SW 1271 (cell line): Measurements from ENCODE around the gene KIF2C.
"Not testable (repeated sequence)": the region's sequence is repeated elsewhere in the genome, so short reads cannot be mapped to it uniquely, and the experiment has no call there.

Experiments used
- DNase-seq, 2 experiments: peaks; one replicate each; lab custom pipeline; 2025; lab: John Stamatoyannopoulos, UW

The KIF2C gene

GRCh38 chr1:44798481-44799365 lies 59.1 kb downstream of the KIF2C start:
- DNase-seq = no peak

GRCh38 chr1:44799770-44800584 lies 60.3 kb downstream of the KIF2C start, which contains the start of gene PLK3:
Gene PLK3 (plus strand): TSS chr1:44800377. CDS start chr1:44800464, 87 bp downstream.
- peak; percentile 91 to 93 for DNase-seq

GRCh38 chr1:44801491-44802305 lies 62.1 kb downstream of the KIF2C start:
- DNase-seq = no peak

GRCh38 chr1:44802306-44803061 lies 62.8 kb downstream of the KIF2C start:
- DNase-seq = no peak

GRCh38 chr1:44803062-44803311 lies 63.4 kb downstream of the KIF2C start:
- DNase-seq = no peak

GRCh38 chr1:44803312-44804095 lies 63.9 kb downstream of the KIF2C start:
- no peak for DNase-seq

GRCh38 chr1:44805311-44806024 lies 65.8 kb downstream of the KIF2C start:
- no peak for DNase-seq

- no peak for DNase-seq
Measured at GRCh38 chr1:44806025-44806703, 66.5 kb downstream of the KIF2C start.

- no peak for DNase-seq
Measured at GRCh38 chr1:44806704-44807363, 67.2 kb downstream of the KIF2C start, which contains the start of gene DYNLT4. Gene DYNLT4 (minus strand): TSS chr1:44807351. CDS start chr1:44806668, 683 bp downstream.

GRCh38 chr1:44807364-44808062 lies 67.9 kb downstream of the KIF2C start:
- peak; percentile 96 to 97 for DNase-seq

- DNase-seq = peak; percentile 36 to 66
Measured at GRCh38 chr1:44808063-44808937, 68.7 kb downstream of the KIF2C start, which contains the start of gene BTBD19. Gene BTBD19 (plus strand): TSS chr1:44808523. CDS start chr1:44808821, 298 bp downstream.

- no peak for DNase-seq
Measured at GRCh38 chr1:44808938-44809917, 69.6 kb downstream of the KIF2C start.

- no peak for DNase-seq
Measured at GRCh38 chr1:44810101-44810761, 70.6 kb downstream of the KIF2C start.

GRCh38 chr1:44810762-44811105 lies 71.1 kb downstream of the KIF2C start:
- not testable (repeated sequence) for DNase-seq

- DNase-seq = no peak
Measured at GRCh38 chr1:44811234-44811633, 71.6 kb downstream of the KIF2C start.
